Measurements from ENCODE around the gene ITGB2.
"Not testable (repeated sequence)": the region's sequence is repeated elsewhere in the genome, so short reads cannot be mapped to it uniquely, and the experiment has no call there.

ITGB2 gene

DNA sequence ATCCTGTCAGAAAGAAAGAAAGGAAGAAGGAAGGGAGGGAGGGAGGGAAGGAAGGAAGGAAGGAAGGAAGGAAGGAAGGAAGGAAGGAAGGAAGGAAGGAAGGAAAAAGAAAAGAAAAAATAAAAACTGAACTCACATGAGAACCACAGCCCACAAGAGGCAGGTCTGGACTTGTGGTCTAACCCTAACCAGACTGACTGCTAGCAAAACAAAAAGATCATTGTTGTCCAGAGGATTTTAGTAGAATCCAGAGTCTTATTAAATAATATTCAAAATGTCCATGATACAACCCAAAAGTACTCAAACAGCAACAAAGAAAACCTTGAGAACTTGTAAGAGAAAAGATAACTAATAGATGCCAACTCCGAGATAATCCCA is 4.7 kb upstream of the ITGB2 start:
- DNase-seq: no peak

GRCh38 chr21:44924606-44925377 is 4.1 kb upstream of the ITGB2 start:
- peak; percentile 58 for DNase-seq

- no peak for DNase-seq
These were observed 2.9 kb upstream of the ITGB2 start for GRCh38 chr21:44923480-44924084.

GRCh38 chr21:44921928-44922327 is 1.2 kb upstream of the ITGB2 start:
- DNase-seq: no peak

DNA sequence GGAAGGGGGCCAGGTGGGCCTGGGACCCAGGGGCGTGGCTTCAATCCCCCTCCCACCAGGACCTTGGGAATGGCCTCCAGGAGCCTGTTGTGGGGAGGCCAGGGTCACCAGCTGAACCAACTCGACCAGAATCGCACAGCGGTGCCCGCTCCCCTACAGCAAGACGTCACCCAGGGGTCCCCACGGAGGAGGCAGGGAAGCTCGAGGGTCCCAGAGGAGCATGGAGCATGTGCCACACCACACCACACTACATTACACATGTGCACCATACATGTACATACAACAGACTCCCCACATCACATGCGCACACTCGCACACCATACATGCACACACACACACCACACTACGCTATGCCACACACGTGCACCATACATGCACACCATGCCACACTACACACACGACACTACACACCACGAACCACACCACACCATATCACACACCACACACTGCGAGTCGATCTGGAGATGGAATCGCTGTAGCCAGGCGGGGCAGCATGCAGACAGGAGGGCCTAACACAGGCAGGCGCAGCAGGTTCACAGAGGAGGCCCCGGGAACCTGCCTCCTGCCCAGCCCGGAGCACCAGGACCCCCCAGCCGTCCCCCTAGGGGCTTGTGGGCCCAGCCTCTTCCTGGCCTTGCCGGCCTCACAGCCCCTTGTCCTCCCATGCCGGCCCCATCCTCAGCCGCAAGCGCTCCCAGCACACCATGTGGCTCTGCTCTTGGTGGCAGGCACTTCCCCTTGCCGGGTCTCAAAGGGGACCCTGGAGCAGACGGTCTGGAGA is 596 bp downstream of the ITGB2 start:
- DNase-seq: no peak

DNA sequence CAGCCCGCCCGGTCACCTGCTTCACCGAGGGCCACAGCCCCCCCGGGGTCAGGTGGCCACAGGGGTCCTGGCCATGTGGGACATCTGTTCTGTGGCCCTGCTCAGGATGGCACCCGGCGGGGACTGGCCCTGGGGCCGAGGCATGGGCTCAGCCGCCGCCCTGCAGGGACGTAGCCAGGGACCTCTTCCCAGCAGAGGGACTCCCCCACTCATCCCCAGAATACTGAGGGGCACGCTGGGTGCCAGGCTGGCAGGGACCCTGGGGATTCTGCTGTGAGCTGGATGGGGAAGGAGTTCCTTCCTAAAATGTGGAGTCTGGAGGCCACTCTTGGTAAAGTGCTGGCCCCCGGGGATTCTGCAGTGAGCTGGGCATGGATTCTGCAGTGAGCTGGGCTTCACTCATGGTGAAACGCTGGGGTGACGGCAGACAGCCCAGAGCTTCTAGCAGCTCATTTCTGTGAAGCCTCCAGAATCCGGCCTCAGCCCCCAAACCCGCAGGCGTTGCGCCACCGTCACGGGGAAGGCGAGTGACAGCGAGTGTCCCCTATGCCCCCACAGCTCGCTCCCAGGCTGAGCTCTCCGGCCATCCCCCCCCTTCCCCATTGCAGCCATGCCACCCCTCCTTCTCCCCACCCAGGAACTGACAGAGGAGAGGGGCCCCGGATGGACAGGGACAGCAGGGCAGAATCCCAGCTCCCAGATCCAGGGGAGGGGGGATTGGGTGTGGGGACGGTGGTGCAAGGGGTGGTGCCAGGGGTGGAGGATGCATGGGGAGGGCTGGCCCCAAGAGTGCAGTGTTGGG is 1.4 kb downstream of the ITGB2 start:
- DNase-seq: no peak

DNA sequence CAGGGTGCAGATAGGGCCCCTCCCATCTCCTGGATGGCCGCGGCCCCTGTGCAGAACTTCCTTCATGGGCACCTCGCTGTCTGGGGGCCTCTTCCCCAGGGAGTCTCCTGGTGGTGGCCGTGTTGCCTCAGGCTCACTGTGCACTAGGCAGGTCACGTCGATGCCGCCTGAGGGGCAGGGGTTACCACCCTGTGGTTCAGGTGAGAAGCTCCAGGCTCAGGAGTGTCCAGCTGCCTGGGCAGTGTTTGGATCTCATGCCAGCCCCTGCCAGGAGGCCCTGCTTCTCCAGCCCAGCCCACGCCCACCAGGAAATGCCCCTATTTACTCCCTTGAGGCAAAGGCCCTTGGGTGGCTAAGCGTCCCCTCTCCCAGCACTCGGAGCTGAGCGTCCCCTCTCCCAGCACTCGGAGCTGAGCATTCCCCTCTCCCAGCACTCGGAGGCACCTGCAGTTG is 2.1 kb downstream of the ITGB2 start:
- DNase-seq: no peak

- no peak for DNase-seq
These were observed 2.6 kb downstream of the ITGB2 start for GRCh38 chr21:44918107-44918470.

GRCh38 chr21:44917446-44918106 is 3.1 kb downstream of the ITGB2 start:
- no peak for DNase-seq

- DNase-seq: no peak
These were observed 3.7 kb downstream of the ITGB2 start for GRCh38 chr21:44916965-44917364.

DNA sequence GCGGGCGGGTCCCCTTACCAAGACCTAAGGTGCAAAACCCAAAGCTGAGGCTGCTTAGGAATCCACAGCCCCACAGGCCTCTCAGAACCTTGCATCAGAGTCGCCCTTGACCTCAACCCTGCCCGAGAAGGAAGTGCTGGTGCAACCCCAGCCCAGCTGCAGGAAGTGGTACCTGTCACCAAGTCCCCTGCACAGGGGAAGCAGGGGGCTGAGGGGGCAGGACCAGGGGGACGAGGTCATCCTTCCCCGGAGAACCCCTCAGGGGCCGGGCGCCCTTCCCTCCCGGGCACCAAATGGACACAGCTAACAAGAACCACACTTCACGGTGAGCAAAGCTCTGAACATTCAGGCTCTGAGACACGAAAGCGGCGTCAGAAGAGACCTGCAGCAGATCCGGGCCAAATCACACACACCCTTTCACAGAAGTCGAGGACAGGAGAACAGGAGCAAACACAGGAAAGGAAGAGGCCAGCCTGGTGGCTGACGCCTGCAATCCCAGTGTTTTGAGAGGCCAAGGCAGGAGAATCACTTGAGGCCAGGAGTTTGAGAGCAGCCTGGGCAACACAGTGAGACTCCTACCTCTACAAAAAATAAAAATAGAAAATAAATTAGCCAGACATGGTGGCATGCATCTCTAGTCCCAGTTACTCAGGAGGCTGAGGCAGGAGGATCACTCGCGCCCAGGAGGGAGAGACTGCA is 6.4 kb downstream of the ITGB2 start:
- peak; percentile 69 for DNase-seq

DNA sequence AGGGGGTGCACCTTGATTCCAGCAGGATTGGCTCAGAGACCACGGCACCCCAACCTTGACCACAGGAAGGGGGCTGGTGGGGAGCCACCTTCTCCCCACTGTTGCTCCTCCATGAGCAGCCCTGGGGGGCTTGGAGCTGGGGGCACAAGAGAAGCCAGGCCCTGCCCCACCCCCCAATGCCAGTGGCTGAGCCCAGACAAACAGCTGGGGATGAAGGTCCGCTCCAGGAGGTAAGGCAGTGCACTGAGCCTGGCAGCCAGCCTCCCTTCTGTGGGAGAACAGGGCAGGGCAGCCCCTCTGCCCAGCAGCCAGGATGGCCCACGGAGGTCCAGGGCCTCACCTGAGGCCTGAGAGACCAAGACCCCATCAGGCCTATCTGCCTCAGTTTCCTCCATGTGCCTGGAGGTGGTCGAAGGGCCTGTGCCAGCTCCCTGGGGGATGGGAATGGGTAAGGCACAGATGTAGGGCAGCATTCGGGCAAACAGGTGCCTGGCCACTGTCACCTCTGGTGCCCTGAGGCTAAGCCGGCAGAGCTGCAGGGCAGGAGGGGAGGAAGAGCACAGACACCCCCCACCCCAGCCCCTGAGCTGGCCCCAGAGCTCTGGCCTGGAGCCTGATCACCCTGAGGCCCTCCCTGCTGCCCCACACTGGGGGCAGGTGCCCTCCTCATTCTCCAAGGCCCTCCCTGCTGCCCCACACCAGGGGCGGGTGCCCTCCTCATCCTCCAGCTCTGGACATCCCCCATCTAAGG is 7.1 kb downstream of the ITGB2 start:
- DNase-seq: no peak

GRCh38 chr21:44912506-44913412 is 7.9 kb downstream of the ITGB2 start:
- not testable (repeated sequence) for DNase-seq

DNA sequence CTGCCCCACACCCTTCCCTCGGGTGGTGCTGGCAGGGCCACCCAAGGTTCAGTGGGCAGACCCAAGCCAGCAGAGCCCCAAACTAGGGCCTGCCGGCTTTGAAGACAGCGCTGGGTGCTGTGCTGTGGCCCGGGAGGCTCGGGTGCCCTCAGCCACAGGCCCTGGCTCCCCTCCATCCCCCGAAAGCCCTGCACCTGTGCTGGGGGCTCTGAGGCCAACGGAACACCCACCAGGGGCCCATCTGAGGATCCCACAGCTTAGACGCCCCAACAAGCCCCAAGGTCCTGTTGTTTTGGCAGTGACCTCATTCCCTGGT is 8.6 kb downstream of the ITGB2 start:
- DNase-seq: no peak

DNA sequence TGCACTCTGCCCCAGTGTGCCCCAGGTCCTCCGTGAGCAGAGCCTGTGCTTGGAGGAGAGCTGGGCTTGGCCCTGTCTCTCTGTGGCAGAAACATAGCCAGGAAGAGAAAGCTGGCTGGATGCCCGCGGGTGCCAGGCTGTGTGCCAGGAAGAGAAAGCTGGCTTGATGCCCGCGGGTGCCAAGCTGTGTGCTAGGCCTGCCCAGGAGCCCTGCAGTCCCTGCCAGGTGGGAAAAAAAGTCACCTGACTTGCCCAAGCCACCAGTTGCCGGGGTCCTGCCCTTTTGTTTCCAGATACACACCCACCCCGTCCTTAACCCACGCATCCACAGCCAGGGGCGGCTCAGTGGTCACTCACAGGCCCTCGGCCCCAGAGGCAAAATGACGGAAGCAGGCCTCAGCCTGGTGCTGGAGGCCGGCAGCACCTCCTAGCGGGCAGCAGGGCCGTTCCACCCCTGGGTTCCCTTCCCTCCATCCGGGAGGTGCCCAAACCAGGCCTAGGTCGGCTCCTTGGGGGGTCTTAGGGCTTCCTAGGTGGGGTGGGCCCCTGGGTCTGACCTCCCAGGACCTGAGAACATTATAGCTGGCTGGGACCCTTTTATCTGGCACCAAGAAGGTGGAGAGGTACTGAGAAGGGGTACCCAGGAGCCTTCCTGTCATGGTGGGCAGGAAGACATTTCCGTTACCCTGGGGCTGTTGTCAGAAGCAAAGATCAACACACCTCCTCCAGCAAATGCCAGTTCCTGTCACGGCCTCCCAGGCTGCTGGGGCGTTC is 9.1 kb downstream of the ITGB2 start:
- DNase-seq: peak; percentile 67

DNA sequence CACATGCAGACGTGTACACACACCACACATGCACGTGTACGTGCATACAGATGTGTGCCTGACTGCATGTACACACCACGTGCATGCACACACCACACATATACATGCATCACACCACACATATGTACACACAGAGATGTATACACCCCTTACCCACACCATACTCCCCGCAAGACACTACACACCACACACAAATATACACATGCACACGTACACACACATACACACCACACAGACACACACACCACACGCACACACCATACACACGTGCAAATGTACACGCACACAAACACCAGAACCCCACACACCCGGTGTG is 9.7 kb downstream of the ITGB2 start:
- DNase-seq: no peak

- no peak for DNase-seq
These were observed 10.3 kb downstream of the ITGB2 start for GRCh38 chr21:44910229-44911067.

- no peak for DNase-seq
These were observed 11.0 kb downstream of the ITGB2 start for GRCh38 chr21:44909719-44910118.

GRCh38 chr21:44908908-44909307 is 11.8 kb downstream of the ITGB2 start:
- DNase-seq: no peak

Measured in CD4-positive, alpha-beta T cell treated with Interleukin-12 subunit alpha and Interleukin-12 subunit beta, for 1 hour (primary cell).